Measurements from ENCODE around the gene TGFBR3L. TPM values are rescaled to one million over a fixed set of nuclear protein-coding genes. Genes with fewer than 3 reads are reported as not detected.
A peak's percentile ranks its signal among the peaks of the same experiment; 100 is the strongest.

The TGFBR3L gene
- polyA plus RNA-seq, 3 donors, result not detected

DNA sequence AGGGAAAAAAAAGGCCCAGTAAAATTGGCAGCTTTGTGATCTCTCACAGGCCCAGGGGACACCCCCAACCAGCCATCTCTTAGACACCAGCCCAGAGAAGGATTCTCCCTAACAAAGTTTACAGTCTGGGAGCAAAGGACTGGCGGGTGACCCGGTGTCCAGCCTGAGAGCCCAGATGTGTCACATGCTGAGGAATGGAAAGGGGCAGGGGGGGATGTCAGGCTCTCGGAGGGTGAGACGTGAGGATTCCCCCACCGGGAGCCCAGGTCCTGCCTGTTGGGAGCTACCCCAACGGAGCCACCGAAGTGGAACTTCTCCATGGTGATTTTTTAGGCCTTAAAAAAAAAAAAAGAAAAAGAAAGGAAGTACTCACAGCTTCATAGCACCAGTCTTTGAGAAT lies 16.1 kb downstream of the TGFBR3L start:
- Mint-ChIP-seq H3K36me3 (peaks cover 42 to 61% of the 10 kb centered on the region in 2 donors), H3K27me3 (ENCODE audit: low read depth in 3 of 3) (peaks cover 2 to 6% (median 4%) of the 10 kb centered on the region in 3 donors), H3K4me1 (peaks cover 4% of the 10 kb centered on the region), H3K27ac (peak overlapping the region in 1 of 7 donors; percentile 18), H3K9me3 (peaks cover 0 to 2% (median 0%) of the 10 kb centered on the region in 7 donors), H3K4me3 (no peak overlapping the region)
- H2AFZ ChIP-seq (ENCODE audit: insufficient read depth, low read depth, low read length, poor library complexity, severe bottlenecking), result no peak overlapping the region
- no peak for DNase-seq
- no peak overlapping the region for H3K4me3 ChIP-seq (replicated peaks in 1 of 3; ENCODE audit: low read depth in 2 of 3, low read length in 3 of 3)
- no peak overlapping the region for H3K9ac ChIP-seq (ENCODE audit: insufficient read depth, low read length, poor library complexity, severe bottlenecking)
- TF ChIP-seq, protein P1, sequence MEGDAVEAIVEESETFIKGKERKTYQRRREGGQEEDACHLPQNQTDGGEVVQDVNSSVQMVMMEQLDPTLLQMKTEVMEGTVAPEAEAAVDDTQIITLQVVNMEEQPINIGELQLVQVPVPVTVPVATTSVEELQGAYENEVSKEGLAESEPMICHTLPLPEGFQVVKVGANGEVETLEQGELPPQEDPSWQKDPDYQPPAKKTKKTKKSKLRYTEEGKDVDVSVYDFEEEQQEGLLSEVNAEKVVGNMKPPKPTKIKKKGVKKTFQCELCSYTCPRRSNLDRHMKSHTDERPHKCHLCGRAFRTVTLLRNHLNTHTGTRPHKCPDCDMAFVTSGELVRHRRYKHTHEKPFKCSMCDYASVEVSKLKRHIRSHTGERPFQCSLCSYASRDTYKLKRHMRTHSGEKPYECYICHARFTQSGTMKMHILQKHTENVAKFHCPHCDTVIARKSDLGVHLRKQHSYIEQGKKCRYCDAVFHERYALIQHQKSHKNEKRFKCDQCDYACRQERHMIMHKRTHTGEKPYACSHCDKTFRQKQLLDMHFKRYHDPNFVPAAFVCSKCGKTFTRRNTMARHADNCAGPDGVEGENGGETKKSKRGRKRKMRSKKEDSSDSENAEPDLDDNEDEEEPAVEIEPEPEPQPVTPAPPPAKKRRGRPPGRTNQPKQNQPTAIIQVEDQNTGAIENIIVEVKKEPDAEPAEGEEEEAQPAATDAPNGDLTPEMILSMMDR (IDR thresholded peaks at IDR 0.05), result no peak
- H3K27ac ChIP-seq (ENCODE audit: low read depth in 1 of 2, low read length in 2 of 2), result no peak overlapping the region
- peaks cover 4 to 6% of the 10 kb centered on the region in 2 donors for H3K4me1 ChIP-seq (ENCODE audit: control insufficient read depth in 1 of 2, insufficient read depth in 2 of 2, low read length in 2 of 2)
- H3K27me3 ChIP-seq (ENCODE audit: control insufficient read depth in 2 of 2, insufficient read depth in 2 of 2, low read length in 2 of 2), result no peaks in the 10 kb centered on the region
- intact Hi-C loops (cut with micrococcal nuclease), result no loop called here
- peaks cover 4% of the 10 kb centered on the region for H4K20me1 ChIP-seq (ENCODE audit: insufficient read depth, low read length)
- no peaks in the 10 kb centered on the region for H3K9me3 ChIP-seq (replicated peaks in 1 of 2; ENCODE audit: control insufficient read depth in 1 of 2, insufficient read depth in 1 of 2, low read length in 2 of 2)
- H3K79me2 ChIP-seq (ENCODE audit: insufficient read depth, low read length), result no peaks in the 10 kb centered on the region
- H3K36me3 ChIP-seq (replicated peaks in 1 of 2; ENCODE audit: control insufficient read depth in 1 of 2, insufficient read depth in 2 of 2, low read length in 2 of 2), result peaks cover 50 to 56% of the 10 kb centered on the region in 2 donors
- WGBS (ENCODE audit: insufficient coverage), result no CpG with 5 or more reads among the region's 7 CpGs
- no peak overlapping the region for H3K4me2 ChIP-seq (replicated peaks; ENCODE audit: extremely low read depth, low read length, poor library complexity, severe bottlenecking)

DNA sequence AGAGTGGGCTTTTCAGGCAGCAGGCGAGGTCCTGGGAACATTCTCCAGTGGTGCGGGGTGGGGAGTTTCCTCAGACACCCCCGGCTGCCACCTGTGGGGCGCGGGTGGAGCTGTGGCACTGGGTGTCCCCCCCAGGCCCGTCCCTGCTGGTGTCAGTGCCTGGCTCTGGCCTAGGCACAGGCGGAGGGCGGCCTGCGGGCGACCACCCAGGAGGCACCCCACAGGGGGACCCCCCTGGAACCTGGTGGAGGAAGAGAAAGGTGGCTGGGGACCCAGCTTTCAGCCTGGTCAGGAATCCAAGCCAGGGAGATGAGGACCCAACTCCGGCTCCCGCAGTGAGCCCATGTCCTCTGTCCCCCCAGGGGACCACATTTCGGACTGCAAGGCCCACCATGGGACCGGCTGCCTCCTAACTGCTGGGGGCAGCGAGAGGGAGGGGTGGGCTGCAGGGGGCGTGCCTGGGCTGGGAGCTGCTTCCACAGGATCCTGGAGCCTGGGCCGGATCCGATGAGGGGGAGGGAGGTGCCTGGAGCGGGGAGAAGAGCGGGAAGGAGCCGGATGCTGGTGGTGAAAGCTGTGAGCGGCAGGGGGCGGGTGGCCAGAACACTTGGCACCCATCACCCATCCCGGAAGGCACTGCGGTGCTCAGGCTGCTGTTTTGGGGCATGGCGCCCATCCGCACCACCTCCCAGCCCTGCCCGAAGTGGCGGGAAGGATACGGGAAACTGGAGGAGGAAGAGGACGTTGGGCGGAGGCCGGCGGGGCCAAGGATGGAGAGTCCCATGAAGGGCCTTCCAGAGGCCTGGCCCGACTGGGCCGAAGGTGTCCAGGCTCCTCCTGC lies 16.8 kb downstream of the TGFBR3L start:
- peaks cover 0 to 2% (median 0%) of the 10 kb centered on the region in 7 donors for H3K9me3 Mint-ChIP-seq
- no peak overlapping the region for H3K27ac ChIP-seq (ENCODE audit: low read depth in 1 of 2, low read length in 2 of 2)
- H3K36me3 ChIP-seq (replicated peaks in 1 of 2; ENCODE audit: control insufficient read depth in 1 of 2, insufficient read depth in 2 of 2, low read length in 2 of 2), result peaks cover 55 to 63% of the 10 kb centered on the region in 2 donors
- H2AFZ ChIP-seq (ENCODE audit: insufficient read depth, low read depth, low read length, poor library complexity, severe bottlenecking), result no peak overlapping the region
- TF ChIP-seq, protein P1 (IDR thresholded peaks at IDR 0.05), result no peak
- intact Hi-C loops (cut with micrococcal nuclease), result no loop called here
- H3K4me3 ChIP-seq (replicated peaks in 1 of 3; ENCODE audit: low read depth in 2 of 3, low read length in 3 of 3), result no peak overlapping the region
- peaks cover 1% of the 10 kb centered on the region for H3K4me1 Mint-ChIP-seq
- H3K27ac Mint-ChIP-seq, result peak overlapping the region in 1 of 7 donors; percentile 6
- H3K9ac ChIP-seq (ENCODE audit: insufficient read depth, low read length, poor library complexity, severe bottlenecking), result no peak overlapping the region
- H3K9me3 ChIP-seq (replicated peaks in 1 of 2; ENCODE audit: control insufficient read depth in 1 of 2, insufficient read depth in 1 of 2, low read length in 2 of 2), result no peaks in the 10 kb centered on the region
- peaks cover 2% of the 10 kb centered on the region for H4K20me1 ChIP-seq (ENCODE audit: insufficient read depth, low read length)
- 97% methylated on average over 28 of the region's 36 CpGs for WGBS (ENCODE audit: insufficient coverage)
- H3K4me3 Mint-ChIP-seq, result no peak overlapping the region
- no peaks in the 10 kb centered on the region for H3K79me2 ChIP-seq (ENCODE audit: insufficient read depth, low read length)
- no peaks in the 10 kb centered on the region for H3K27me3 ChIP-seq (ENCODE audit: control insufficient read depth in 2 of 2, insufficient read depth in 2 of 2, low read length in 2 of 2)
- peaks cover 1 to 3% (median 2%) of the 10 kb centered on the region in 3 donors for H3K27me3 Mint-ChIP-seq (ENCODE audit: low read depth in 3 of 3)
- no peak for DNase-seq
- H3K4me1 ChIP-seq (ENCODE audit: control insufficient read depth in 1 of 2, insufficient read depth in 2 of 2, low read length in 2 of 2), result peaks cover 0 to under 1% of the 10 kb centered on the region in 2 donors
- H3K36me3 Mint-ChIP-seq, result peaks cover 48 to 66% of the 10 kb centered on the region in 2 donors
- H3K4me2 ChIP-seq (replicated peaks; ENCODE audit: extremely low read depth, low read length, poor library complexity, severe bottlenecking), result no peak overlapping the region
